Sigmoid colon (tissue), 7 donors: ENCODE data around the gene PTGIR. TPM values are rescaled to one million over a fixed set of nuclear protein-coding genes. Genes with fewer than 3 reads are reported as not detected.

Experiments used
- DNase-seq: peaks from one replicate; pipeline ENCODE4 v3.0.0-alpha.2; 2019
- H3K27ac ChIP-seq, 4 donors: fragments of 200-600 bp; sonication (generic); one replicate each; pipeline ENCODE4 v1.5.1; 2016 to 2019; ENCODE audit warnings: mild to moderate bottlenecking in 1 of 4
- H3K27me3 ChIP-seq, 3 donors: fragments of 200-600 bp; sonication (generic); one replicate each; pipeline ENCODE4 v1.5.1; 2019; ENCODE audit warnings: mild to moderate bottlenecking in 1 of 3
- H3K36me3 ChIP-seq, 4 donors: fragments of 200-600 bp; sonication (generic); one replicate each; pipeline ENCODE4 v1.5.1; 2016 to 2019
- H3K4me1 ChIP-seq, 4 donors: fragments of 200-600 bp; sonication (generic); one replicate each; pipeline ENCODE4 v1.5.1; 2017 to 2019
- H3K4me3 ChIP-seq, 4 donors: fragments of 200-600 bp; sonication (generic); one replicate each; pipeline ENCODE4 v1.5.1; 2017 to 2019; ENCODE audit warnings: mild to moderate bottlenecking in 2 of 4, moderate library complexity in 1 of 4
- H3K9me3 ChIP-seq, 4 donors: fragments of 200-600 bp in 3 of 4; sonication (generic) in 3 of 4; one replicate each; pipeline versions ENCODE4 v1.5.1 to v1.6.1; 2013 to 2019
- EP300 ChIP-seq, 4 donors: sonication (generic); formaldehyde crosslinking; IDR thresholded peaks; one replicate each; pipeline ENCODE4 v1.6.1; 2017; ENCODE audit warnings: antibody characterized with exemption in 4 of 4
- POLR2A ChIP-seq, 2 donors: fragments of 450-650 bp; IDR thresholded peaks; one replicate each; pipeline ENCODE4 v1.6.1; 2016; ENCODE audit warnings: antibody characterized with exemption in 2 of 2, mild to moderate bottlenecking in 2 of 2, moderate library complexity in 2 of 2
- POLR2AphosphoS5 ChIP-seq, 4 donors: sonication (generic); formaldehyde crosslinking; IDR thresholded peaks; one replicate each; pipeline ENCODE4 v1.6.1; 2017; ENCODE audit warnings: antibody characterized with exemption in 4 of 4
- WGBS, 2 donors: extraction: QIAGEN DNeasy Blood & Tissue Kit; methylation state at CpG; one replicate each; pipeline ENCODE4 v1.1.7; 2013; 5-methylcytosine and 5-hydroxymethylcytosine counted together
- intact Hi-C: fragments of 100-400 bp; cut with DNase I; formaldehyde crosslinking; loops from one replicate; pipeline ENCODE4 v1.15.1; 2023
- polyA plus RNA-seq, 3 donors: library from polyadenylated mRNA; stranded (reverse); fragments of 200-250 nt; gene quantifications; one replicate each; pipeline ENCODE4 v1.2.3, GENCODE V29; 2013
- total RNA-seq, 4 donors: library from RNA; depleted of rRNA; stranded (reverse); fragments of >200 nt; gene quantifications; one replicate each; pipeline ENCODE4 v1.1.0, GENCODE V29; 2016
- TF ChIP-seq, protein P1 (sequence below), 4 experiments: fragments of 450-650 bp in 3 of 4; fragments of 200-600 bp in 1 of 4; IDR thresholded peaks; one replicate each; pipeline ENCODE4 v1.5.1; 2016 to 2019; ENCODE audit warnings: antibody characterized with exemption in 4 of 4, mild to moderate bottlenecking in 3 of 4, moderate library complexity in 2 of 4
- donor health status: healthy with polysubstance abuse.
- donor health status: Bipolar disorder and iron deficiency.
- donor health status: healthy.

The PTGIR gene
- total and polyA plus RNA-seq, 7 donors, result 0.60 to 5.8 (median 3.5) TPM; not detected in 1

GRCh38 chr19:46610413-46610775 lies 14.5 kb downstream of the PTGIR start:
- H3K36me3 ChIP-seq, result peaks cover 26 to 49% (median 45%) of the 10 kb centered on the region in 4 donors
- TF ChIP-seq POLR2A (IDR thresholded peaks at IDR 0.05), result no peak
- DNase-seq, result peak; percentile 58
- H3K9me3 ChIP-seq, result no peaks in the 10 kb centered on the region
- no peak overlapping the region for H3K4me3 ChIP-seq
- H3K4me1 ChIP-seq, result peaks cover 0 to 12% (median 6%) of the 10 kb centered on the region in 4 donors
- intact Hi-C loops, result no loop called here
- WGBS, 2 donors, result 62 to 77% methylated on average over 5 of the region's 5 CpGs
- no peaks in the 10 kb centered on the region for H3K27me3 ChIP-seq
- no peak overlapping the region for H3K27ac ChIP-seq

- TF ChIP-seq EP300 (IDR thresholded peaks at IDR 0.05) (no peak), POLR2AphosphoS5 (IDR thresholded peaks at IDR 0.05) (no peak), POLR2A (IDR thresholded peaks at IDR 0.05) (no peak)
- TF ChIP-seq, protein P1, sequence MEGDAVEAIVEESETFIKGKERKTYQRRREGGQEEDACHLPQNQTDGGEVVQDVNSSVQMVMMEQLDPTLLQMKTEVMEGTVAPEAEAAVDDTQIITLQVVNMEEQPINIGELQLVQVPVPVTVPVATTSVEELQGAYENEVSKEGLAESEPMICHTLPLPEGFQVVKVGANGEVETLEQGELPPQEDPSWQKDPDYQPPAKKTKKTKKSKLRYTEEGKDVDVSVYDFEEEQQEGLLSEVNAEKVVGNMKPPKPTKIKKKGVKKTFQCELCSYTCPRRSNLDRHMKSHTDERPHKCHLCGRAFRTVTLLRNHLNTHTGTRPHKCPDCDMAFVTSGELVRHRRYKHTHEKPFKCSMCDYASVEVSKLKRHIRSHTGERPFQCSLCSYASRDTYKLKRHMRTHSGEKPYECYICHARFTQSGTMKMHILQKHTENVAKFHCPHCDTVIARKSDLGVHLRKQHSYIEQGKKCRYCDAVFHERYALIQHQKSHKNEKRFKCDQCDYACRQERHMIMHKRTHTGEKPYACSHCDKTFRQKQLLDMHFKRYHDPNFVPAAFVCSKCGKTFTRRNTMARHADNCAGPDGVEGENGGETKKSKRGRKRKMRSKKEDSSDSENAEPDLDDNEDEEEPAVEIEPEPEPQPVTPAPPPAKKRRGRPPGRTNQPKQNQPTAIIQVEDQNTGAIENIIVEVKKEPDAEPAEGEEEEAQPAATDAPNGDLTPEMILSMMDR (IDR thresholded peaks at IDR 0.05), result no peak
- H3K27ac ChIP-seq, result no peak overlapping the region
- intact Hi-C loops, result loop anchor here (10.0 kb wide), 1 partner anchor 245 kb away; the partner anchor contains the start of gene AP2S1
- DNase-seq, result peak; percentile 60
- H3K4me3 ChIP-seq, result no peak overlapping the region
- no peaks in the 10 kb centered on the region for H3K9me3 ChIP-seq
- H3K27me3 ChIP-seq, result no peaks in the 10 kb centered on the region
- peaks cover 26 to 49% (median 45%) of the 10 kb centered on the region in 4 donors for H3K36me3 ChIP-seq
- H3K4me1 ChIP-seq, result peaks cover 0 to 18% (median 12%) of the 10 kb centered on the region in 4 donors
- 76 to 83% methylated on average over 30 of the region's 30 CpGs for WGBS, 2 donors
Observed at GRCh38 chr19:46609511-46610412, 15.1 kb downstream of the PTGIR start.

GRCh38 chr19:46608581-46609345 lies 16.1 kb downstream of the PTGIR start:
- Histone ChIP-seq H3K36me3 (peaks cover 26 to 49% (median 45%) of the 10 kb centered on the region in 4 donors), H3K4me1 (peaks cover 0 to 24% (median 20%) of the 10 kb centered on the region in 4 donors), H3K27me3 (no peaks in the 10 kb centered on the region), H3K9me3 (no peaks in the 10 kb centered on the region), H3K4me3 (no peak overlapping the region), H3K27ac (no peak overlapping the region)
- TF ChIP-seq POLR2AphosphoS5 (IDR thresholded peaks at IDR 0.05) (no peak), EP300 (IDR thresholded peaks at IDR 0.05) (no peak), POLR2A (IDR thresholded peaks at IDR 0.05) (no peak)
- TF ChIP-seq, protein P1 (IDR thresholded peaks at IDR 0.05), result no peak
- peak; percentile 58 for DNase-seq
- WGBS, 2 donors, result 93 to 96% methylated on average over 27 of the region's 27 CpGs
- intact Hi-C loops, result loop anchor here (10.0 kb wide), 1 partner anchor 246 kb away; the partner anchor contains the start of gene AP2S1

GRCh38 chr19:46608178-46608577 lies 16.7 kb downstream of the PTGIR start:
- Histone ChIP-seq H3K27ac (no peak overlapping the region), H3K27me3 (no peaks in the 10 kb centered on the region), H3K4me1 (peaks cover 0 to 30% (median 26%) of the 10 kb centered on the region in 4 donors), H3K4me3 (no peak overlapping the region), H3K36me3 (peaks cover 26 to 49% (median 45%) of the 10 kb centered on the region in 4 donors), H3K9me3 (no peaks in the 10 kb centered on the region)
- no peak for TF ChIP-seq POLR2A (IDR thresholded peaks at IDR 0.05)
- no peak for TF ChIP-seq POLR2AphosphoS5 (IDR thresholded peaks at IDR 0.05)
- TF ChIP-seq, protein P1 (IDR thresholded peaks at IDR 0.05), result no peak
- TF ChIP-seq EP300 (IDR thresholded peaks at IDR 0.05), result no peak
- 95% methylated on average over 9 of the region's 9 CpGs for WGBS, 2 donors
- intact Hi-C loops, result loop anchor here (10.0 kb wide), 1 partner anchor 247 kb away; the partner anchor contains the start of gene AP2S1
- no peak for DNase-seq
